ENCODE measurements around the gene NOMO2.
"Not testable (repeated sequence)": the region's sequence is repeated elsewhere in the genome, so short reads cannot be mapped to it uniquely, and the experiment has no call there.

NOMO2 gene

DNA sequence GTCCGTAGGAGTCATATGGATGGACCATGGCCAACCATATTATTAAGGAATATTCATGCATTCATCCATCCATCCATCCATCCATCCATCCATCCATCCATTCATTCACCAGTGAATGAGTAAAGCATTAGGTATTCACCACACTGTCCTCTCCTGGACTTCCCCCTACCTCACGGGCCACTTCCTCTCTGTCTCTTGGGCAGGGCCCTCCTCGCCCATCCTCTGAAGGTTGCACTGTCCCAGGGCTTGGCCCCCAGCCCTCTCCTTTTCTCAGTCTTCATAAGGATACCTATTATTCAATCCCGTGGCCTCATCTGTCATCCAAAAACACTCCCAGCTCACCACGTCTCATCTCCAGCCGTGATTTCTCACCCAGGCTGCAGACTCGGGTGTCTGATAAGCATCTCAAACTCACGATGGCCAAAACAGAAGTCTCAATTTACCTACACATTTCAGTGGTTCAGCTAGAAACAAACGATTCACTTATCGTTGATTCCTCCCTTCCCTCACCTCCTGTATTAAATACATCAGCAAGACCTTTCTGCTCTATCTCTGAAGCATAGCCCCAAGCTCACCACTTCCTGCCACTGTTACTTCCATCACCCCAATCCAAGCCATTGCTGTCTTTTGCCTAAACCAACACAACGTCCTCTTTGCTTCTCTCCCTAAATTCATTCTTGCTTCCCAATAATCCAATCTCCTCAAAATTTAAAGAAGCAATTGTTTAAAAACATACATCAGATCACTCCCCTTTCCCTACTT, 152.2 kb downstream of the NOMO2 start:
- DNase-seq (ENCODE audit: low read depth, low spot score); CTCF ChIA-PET; H3K4me3 ChIP-seq (ENCODE audit: low read depth, low read length); POLR2A ChIA-PET: not testable (repeated sequence)

DNA sequence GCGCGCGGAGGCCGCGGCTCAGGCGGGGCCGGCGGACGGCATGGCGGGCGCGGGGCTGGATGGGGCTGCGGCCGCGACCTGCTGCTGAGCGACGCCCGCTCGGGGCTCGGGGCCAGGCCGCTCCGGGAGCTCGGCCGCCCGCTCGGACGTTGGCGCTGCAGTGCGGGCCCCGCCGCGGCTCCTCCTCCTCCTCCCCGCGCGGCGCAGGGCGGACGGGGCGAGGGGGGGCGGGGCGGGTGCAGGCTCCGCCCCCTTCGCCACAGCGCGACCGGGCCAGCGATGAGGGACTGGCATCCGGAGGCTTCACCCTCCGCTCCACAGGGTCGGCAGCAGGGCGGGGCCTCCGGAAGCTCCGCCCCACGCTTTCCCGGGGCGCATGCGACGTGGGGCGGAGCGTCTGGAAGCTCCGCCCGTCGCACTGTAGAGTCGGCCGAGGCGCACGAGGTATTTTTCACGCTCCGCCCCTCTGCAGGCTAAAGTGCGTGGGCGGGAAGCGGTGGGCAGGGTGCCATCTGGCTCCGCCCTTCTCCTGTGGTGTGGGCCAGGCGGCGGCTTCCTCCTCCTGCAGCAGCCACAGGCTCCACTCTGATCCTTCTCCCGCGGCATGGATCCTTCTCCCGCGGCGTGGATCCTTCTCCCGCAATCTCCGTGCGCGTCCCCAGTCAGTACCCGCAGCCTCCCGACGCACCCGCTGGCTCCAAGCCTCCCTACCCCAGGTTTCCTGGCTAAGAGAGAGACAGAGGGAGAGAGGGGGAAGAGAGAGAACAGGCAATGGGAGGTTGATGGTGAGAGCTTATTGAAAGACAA, 159.8 kb downstream of the NOMO2 start:
- DNase-seq (ENCODE audit: low read depth, low spot score); POLR2A ChIA-PET; H3K4me3 ChIP-seq (ENCODE audit: low read depth, low read length); CTCF ChIA-PET: not testable (repeated sequence)

DNA sequence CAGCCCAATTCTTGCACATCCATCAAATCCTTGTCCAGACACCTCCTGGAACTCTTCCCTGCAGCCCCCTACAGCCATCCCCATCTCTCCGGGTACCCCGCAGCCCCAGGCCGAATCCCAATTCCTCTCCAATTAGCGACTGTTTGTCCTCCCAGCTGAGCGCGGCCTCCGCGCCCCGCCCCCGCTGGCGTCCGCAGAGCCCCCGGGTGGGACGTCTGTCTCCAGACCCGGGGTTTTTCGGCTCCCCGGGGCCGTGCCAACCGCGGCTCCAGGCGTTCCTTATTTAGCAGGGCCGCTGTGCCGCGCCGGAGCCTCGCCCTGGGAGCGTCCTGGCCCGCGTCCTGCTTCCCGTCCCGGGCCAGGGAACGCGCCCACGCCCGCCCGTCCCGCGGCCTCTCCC, 160.7 kb downstream of the NOMO2 start:
- H3K4me3 ChIP-seq (ENCODE audit: low read depth, low read length): peak overlapping the region; percentile 47
- POLR2A ChIA-PET; CTCF ChIA-PET; DNase-seq (ENCODE audit: low read depth, low spot score): not testable (repeated sequence)

DNA sequence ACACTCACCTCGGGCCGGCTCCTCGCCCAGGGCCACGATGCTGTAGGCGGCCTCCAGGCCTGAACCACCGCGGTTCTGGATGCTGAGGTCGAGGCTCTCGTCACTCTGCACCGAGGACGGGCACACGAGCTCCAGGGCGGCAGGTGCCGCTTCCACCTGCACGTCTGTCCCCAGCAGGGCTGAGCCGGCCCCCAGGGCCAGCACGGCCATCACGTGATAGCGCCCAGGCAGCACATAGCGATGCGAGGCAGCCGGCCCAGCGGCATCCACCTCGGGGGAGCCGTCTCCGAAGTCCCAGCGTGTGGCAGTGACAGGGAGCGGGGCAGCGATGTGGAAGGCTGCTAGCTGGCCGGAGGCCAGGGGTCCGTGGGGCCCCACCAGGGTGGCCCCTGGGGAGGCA, 167.5 kb downstream of the NOMO2 start:
- H3K4me3 ChIP-seq (ENCODE audit: low read depth, low read length); POLR2A ChIA-PET; CTCF ChIA-PET; DNase-seq (ENCODE audit: low read depth, low spot score): not testable (repeated sequence)

- DNase-seq (ENCODE audit: low read depth, low spot score); H3K4me3 ChIP-seq (ENCODE audit: low read depth, low read length); POLR2A ChIA-PET; CTCF ChIA-PET: not testable (repeated sequence)
Observed at GRCh38 chr16:18387767-18388166, 174.1 kb downstream of the NOMO2 start.

DNA sequence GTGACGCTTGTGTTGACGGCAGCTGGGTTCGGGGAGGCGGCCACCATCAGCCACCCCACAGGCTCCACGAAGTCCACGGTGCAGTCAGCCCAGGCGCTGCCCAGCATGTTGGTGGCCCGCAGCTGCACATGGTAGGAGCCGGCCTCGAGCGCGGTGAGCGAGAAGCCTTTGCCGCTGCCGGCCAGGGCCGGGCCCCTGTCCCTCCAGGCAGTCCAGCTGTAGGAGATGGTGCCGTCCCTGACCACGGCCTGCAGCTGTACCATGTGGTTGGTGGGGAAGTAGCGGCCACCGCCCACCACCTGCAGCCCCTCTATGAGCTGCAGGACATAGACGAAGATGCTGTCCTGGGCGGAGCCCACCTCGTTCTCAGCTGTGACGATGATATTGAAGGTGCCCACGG, 175.4 kb downstream of the NOMO2 start:
- CTCF ChIA-PET, POLR2A ChIA-PET: not testable (repeated sequence)

GRCh38 chr16:18385285-18385684, 176.6 kb downstream of the NOMO2 start:
- H3K4me3 ChIP-seq (ENCODE audit: low read depth, low read length); CTCF ChIA-PET; DNase-seq (ENCODE audit: low read depth, low spot score); POLR2A ChIA-PET: not testable (repeated sequence)

More for the DNA sequence above, 175.4 kb downstream of the NOMO2 start:
- H3K4me3 ChIP-seq (ENCODE audit: low read depth, low read length); DNase-seq (ENCODE audit: low read depth, low spot score): not testable (repeated sequence)

GRCh38 chr16:18384869-18385268, 177.0 kb downstream of the NOMO2 start:
- CTCF ChIA-PET, POLR2A ChIA-PET: not testable (repeated sequence)

GRCh38 chr16:18384098-18384636, 177.7 kb downstream of the NOMO2 start:
- CTCF ChIA-PET; DNase-seq (ENCODE audit: low read depth, low spot score); H3K4me3 ChIP-seq (ENCODE audit: low read depth, low read length); POLR2A ChIA-PET: not testable (repeated sequence)

More at GRCh38 chr16:18384869-18385268, 177.0 kb downstream of the NOMO2 start:
- not testable (repeated sequence) for DNase-seq (ENCODE audit: low read depth, low spot score); H3K4me3 ChIP-seq (ENCODE audit: low read depth, low read length)

GRCh38 chr16:18382696-18383095, 179.2 kb downstream of the NOMO2 start:
- CTCF ChIA-PET; DNase-seq (ENCODE audit: low read depth, low spot score); POLR2A ChIA-PET; H3K4me3 ChIP-seq (ENCODE audit: low read depth, low read length): not testable (repeated sequence)

All from AG04449 (cell line).